GM19351 (cell line): Measurements from ENCODE around the gene PTPRM.

Experiments
- ATAC-seq: cut with Tn5 transposase; IDR thresholded peaks from one replicate; pipeline ENCODE4 v1.9.1; 2021; ENCODE audit warnings: mild to moderate bottlenecking, moderate library complexity; ENCODE audit not compliant: unreplicated experiment

Gene PTPRM

GRCh38 chr18:8401606-8402005 lies 834.5 kb downstream of the PTPRM start:
- no peak for ATAC-seq

- no peak for ATAC-seq
These were observed 835.1 kb downstream of the PTPRM start for GRCh38 chr18:8402237-8402636.

- ATAC-seq: no peak
These were observed 836.6 kb downstream of the PTPRM start for GRCh38 chr18:8403713-8404112.

GRCh38 chr18:8406186-8406867 lies 839.2 kb downstream of the PTPRM start:
- no peak for ATAC-seq

GRCh38 chr18:8406868-8407250 lies 839.7 kb downstream of the PTPRM start:
- ATAC-seq: no peak

- ATAC-seq: no peak
These were observed 842.0 kb downstream of the PTPRM start for GRCh38 chr18:8409151-8409550.

GRCh38 chr18:8411492-8411891 lies 844.4 kb downstream of the PTPRM start:
- ATAC-seq: no peak

GRCh38 chr18:8412117-8412516 lies 845.0 kb downstream of the PTPRM start:
- no peak for ATAC-seq

GRCh38 chr18:8413189-8413588 lies 846.1 kb downstream of the PTPRM start:
- ATAC-seq: no peak

- no peak for ATAC-seq
These were observed 846.6 kb downstream of the PTPRM start for GRCh38 chr18:8413751-8414150.

- no peak for ATAC-seq
These were observed 849.3 kb downstream of the PTPRM start for GRCh38 chr18:8416212-8417019.

- no peak for ATAC-seq
These were observed 855.3 kb downstream of the PTPRM start for GRCh38 chr18:8422391-8422790.

- no peak for ATAC-seq
These were observed 856.0 kb downstream of the PTPRM start for GRCh38 chr18:8423051-8423557.

- no peak for ATAC-seq
These were observed 857.4 kb downstream of the PTPRM start for GRCh38 chr18:8424481-8424880.

GRCh38 chr18:8424917-8425725 lies 858.0 kb downstream of the PTPRM start:
- no peak for ATAC-seq

GRCh38 chr18:8426401-8426800 lies 859.3 kb downstream of the PTPRM start:
- no peak for ATAC-seq

- ATAC-seq: no peak
These were observed 860.2 kb downstream of the PTPRM start for GRCh38 chr18:8427339-8427738.

- no peak for ATAC-seq
These were observed 861.8 kb downstream of the PTPRM start for GRCh38 chr18:8428951-8429350.

GRCh38 chr18:8431036-8431435 lies 863.9 kb downstream of the PTPRM start:
- no peak for ATAC-seq

GRCh38 chr18:8433323-8433722 lies 866.2 kb downstream of the PTPRM start:
- ATAC-seq: no peak

- ATAC-seq: no peak
These were observed 866.7 kb downstream of the PTPRM start for GRCh38 chr18:8433771-8434170.
